ENCODE results near the gene FAM222A. TPM values are rescaled to one million over a fixed set of nuclear protein-coding genes. Genes with fewer than 3 reads are reported as not detected.

The FAM222A gene
- polyA plus RNA-seq, 1 donor (not counting 4 experiments of a cell fraction or from before 2014, with no cell fraction given) = 0.05 TPM

- Histone ChIP-seq H3K4me1 (ENCODE audit: control insufficient read depth, extremely low read depth, insufficient read depth, low read length) (no peaks in the 10 kb centered on the region), H3K4me2 (ENCODE audit: control insufficient read depth, extremely low read depth, insufficient read depth, low read depth, low read length) (no peak overlapping the region), H3K27me3 (ENCODE audit: control insufficient read depth, extremely low read depth, insufficient read depth, low read length) (no peaks in the 10 kb centered on the region), H3K9ac (ENCODE audit: control insufficient read depth, extremely low read depth, insufficient read depth, low read length) (no peak overlapping the region), H3K9me3 (ENCODE audit: control insufficient read depth, low read depth, low read length) (no peaks in the 10 kb centered on the region), H3K4me3 (ENCODE audit: control insufficient read depth in 2 of 3, extremely low read depth in 1 of 3, insufficient read depth in 2 of 3, low read depth in 1 of 3, low read length in 3 of 3) (no peak overlapping the region), H2AFZ (ENCODE audit: control insufficient read depth, low read length) (no peak overlapping the region), H3K36me3 (ENCODE audit: control insufficient read depth in 2 of 2, extremely low read depth in 1 of 2, insufficient read depth in 2 of 2, low read length in 2 of 2) (no peaks in the 10 kb centered on the region), H4K20me1 (ENCODE audit: control insufficient read depth, extremely low read depth, insufficient read depth, low read length) (peaks cover 3% of the 10 kb centered on the region), H3K27ac (ENCODE audit: control insufficient read depth, insufficient read depth, low read length) (no peak overlapping the region), H3K9me1 (ENCODE audit: control insufficient read depth, extremely low read depth, insufficient read depth, low read length) (no peaks in the 10 kb centered on the region), H3K79me2 (ENCODE audit: control insufficient read depth, insufficient read depth, low read length) (no peaks in the 10 kb centered on the region)
- dilution Hi-C loops (cut with MboI; ENCODE audit: extremely low pct_ligation_motif_present, low sequenced_read_pairs) = no loop called here
- FAIRE-seq (no peak), DNase-seq (ENCODE audit: low read depth, low spot score) (no peak)
- TF ChIP-seq EZH2 (IDR thresholded peaks at IDR 0.05; ENCODE audit: low read length) = no peak
- TF ChIP-seq, protein P1, sequence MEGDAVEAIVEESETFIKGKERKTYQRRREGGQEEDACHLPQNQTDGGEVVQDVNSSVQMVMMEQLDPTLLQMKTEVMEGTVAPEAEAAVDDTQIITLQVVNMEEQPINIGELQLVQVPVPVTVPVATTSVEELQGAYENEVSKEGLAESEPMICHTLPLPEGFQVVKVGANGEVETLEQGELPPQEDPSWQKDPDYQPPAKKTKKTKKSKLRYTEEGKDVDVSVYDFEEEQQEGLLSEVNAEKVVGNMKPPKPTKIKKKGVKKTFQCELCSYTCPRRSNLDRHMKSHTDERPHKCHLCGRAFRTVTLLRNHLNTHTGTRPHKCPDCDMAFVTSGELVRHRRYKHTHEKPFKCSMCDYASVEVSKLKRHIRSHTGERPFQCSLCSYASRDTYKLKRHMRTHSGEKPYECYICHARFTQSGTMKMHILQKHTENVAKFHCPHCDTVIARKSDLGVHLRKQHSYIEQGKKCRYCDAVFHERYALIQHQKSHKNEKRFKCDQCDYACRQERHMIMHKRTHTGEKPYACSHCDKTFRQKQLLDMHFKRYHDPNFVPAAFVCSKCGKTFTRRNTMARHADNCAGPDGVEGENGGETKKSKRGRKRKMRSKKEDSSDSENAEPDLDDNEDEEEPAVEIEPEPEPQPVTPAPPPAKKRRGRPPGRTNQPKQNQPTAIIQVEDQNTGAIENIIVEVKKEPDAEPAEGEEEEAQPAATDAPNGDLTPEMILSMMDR (optimal IDR thresholded peaks at IDR 0.05 in 1 of 3, IDR thresholded peaks at IDR 0.05 in 1 of 3, conservative IDR thresholded peaks at IDR 0.05 in 1 of 3; ENCODE audit: extremely low read depth in 1 of 3, insufficient read depth in 2 of 3, low read length in 3 of 3) = no peak
Observed at GRCh38 chr12:109735051-109735521, 21.5 kb downstream of the FAM222A start.

DNA sequence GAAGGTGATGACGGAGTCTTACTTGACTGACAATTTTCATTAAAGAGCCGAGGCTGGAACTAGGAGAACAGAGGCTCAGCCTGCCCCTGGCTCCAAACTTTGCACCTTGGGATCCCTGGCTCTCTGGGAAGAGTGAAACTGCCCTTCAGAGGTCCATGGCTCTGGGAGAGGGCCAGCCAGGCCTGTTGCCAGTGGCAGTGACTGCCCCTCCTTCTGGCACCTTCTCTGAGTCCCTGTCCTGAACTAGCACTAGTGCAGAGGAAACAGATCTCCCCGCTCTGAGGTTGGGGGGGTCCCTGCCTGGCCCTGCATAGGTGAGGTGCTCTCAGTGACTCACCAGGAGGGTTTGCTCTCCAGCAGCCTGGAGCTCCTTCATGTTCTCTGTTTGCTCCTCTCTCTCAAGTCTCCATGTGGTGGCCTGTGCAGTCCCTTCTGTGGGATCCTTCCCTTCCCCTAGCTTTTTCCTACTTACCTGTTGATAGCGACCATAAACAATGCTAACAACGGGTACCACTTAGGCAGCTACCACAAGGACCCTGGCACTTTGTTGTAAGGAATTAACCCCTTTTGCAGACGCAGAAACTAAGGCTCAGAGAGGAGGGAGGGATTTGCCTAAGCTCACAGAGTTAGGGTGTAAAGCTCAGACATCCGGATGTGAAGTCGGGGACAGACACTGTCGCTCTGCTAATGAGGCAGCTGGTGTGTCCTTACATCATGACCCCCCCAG is 22.4 kb downstream of the FAM222A start:
- Histone ChIP-seq H3K9ac (ENCODE audit: control insufficient read depth, extremely low read depth, insufficient read depth, low read length) (no peak overlapping the region), H3K9me1 (ENCODE audit: control insufficient read depth, extremely low read depth, insufficient read depth, low read length) (no peaks in the 10 kb centered on the region), H3K4me3 (ENCODE audit: control insufficient read depth in 2 of 3, extremely low read depth in 1 of 3, insufficient read depth in 2 of 3, low read depth in 1 of 3, low read length in 3 of 3) (no peak overlapping the region), H3K27ac (ENCODE audit: control insufficient read depth, insufficient read depth, low read length) (no peak overlapping the region), H4K20me1 (ENCODE audit: control insufficient read depth, extremely low read depth, insufficient read depth, low read length) (no peaks in the 10 kb centered on the region), H3K9me3 (ENCODE audit: control insufficient read depth, low read depth, low read length) (no peaks in the 10 kb centered on the region), H3K4me2 (ENCODE audit: control insufficient read depth, extremely low read depth, insufficient read depth, low read depth, low read length) (no peak overlapping the region), H3K36me3 (ENCODE audit: control insufficient read depth in 2 of 2, extremely low read depth in 1 of 2, insufficient read depth in 2 of 2, low read length in 2 of 2) (no peaks in the 10 kb centered on the region), H3K79me2 (ENCODE audit: control insufficient read depth, insufficient read depth, low read length) (no peaks in the 10 kb centered on the region), H2AFZ (ENCODE audit: control insufficient read depth, low read length) (no peak overlapping the region), H3K27me3 (ENCODE audit: control insufficient read depth, extremely low read depth, insufficient read depth, low read length) (no peaks in the 10 kb centered on the region), H3K4me1 (ENCODE audit: control insufficient read depth, extremely low read depth, insufficient read depth, low read length) (no peaks in the 10 kb centered on the region)
- no peak for TF ChIP-seq EZH2 (IDR thresholded peaks at IDR 0.05; ENCODE audit: low read length)
- TF ChIP-seq, protein P1 (optimal IDR thresholded peaks at IDR 0.05 in 1 of 3, IDR thresholded peaks at IDR 0.05 in 1 of 3, conservative IDR thresholded peaks at IDR 0.05 in 1 of 3; ENCODE audit: extremely low read depth in 1 of 3, insufficient read depth in 2 of 3, low read length in 3 of 3) = no peak
- no peak for DNase-seq (ENCODE audit: low read depth, low spot score)
- FAIRE-seq = no peak
- dilution Hi-C loops (cut with MboI; ENCODE audit: extremely low pct_ligation_motif_present, low sequenced_read_pairs) = no loop called here

Data from keratinocyte (primary cell).